HG03575 (cell line): Measurements from ENCODE around the gene XPO6.

Experiments
- ATAC-seq: cut with Tn5 transposase; IDR thresholded peaks from one replicate; pipeline ENCODE4 v1.9.1; 2021; ENCODE audit not compliant: unreplicated experiment, insufficient number of reproducible peaks, low FRiP score; ENCODE audit errors: extremely low read depth

The XPO6 gene

DNA sequence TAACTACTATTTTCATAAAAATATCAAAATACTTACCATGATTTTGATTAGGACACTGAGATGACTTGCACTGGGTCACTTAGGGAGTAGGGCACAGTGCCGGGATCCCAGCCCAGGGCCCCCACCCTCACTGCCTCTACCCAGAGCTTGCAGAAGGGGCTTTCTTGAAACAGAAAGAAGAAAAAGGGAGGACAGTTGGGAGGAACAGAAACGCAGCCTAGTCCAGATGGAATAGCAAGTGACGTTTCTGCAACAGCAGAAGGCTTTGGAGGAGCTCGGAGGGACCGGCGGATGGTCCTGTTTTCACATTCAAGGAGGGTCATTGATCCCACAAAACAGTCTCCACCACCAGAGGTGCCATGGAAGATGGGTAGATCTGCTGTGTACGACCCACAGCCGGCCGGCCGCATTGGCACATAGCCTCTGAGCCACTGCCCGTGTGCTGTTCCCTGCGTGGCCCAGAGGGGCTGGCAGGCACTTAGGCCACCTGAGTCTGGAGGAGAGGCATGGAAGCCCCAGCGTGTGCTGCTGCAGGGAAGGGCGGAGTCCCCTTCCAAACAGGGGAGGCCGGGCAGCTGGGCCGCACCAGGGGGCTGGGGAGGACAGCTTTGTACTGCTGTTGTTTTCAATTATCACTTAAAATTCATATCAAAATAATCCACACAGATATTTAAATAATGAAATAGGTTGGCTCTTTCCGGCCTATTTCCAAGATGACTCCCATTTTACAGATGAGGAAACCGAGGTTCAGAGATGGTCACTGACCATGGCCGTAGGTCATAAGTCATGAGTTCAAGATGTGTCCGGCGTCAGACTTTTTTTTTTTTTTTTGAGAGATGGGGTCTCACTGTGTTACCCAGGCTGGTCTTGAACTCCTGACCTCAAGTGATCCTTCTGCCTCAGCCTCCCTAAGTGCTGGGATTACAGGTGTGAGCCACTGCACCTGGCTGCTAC, 125.3 kb downstream of the XPO6 start:
- no peak for ATAC-seq

DNA sequence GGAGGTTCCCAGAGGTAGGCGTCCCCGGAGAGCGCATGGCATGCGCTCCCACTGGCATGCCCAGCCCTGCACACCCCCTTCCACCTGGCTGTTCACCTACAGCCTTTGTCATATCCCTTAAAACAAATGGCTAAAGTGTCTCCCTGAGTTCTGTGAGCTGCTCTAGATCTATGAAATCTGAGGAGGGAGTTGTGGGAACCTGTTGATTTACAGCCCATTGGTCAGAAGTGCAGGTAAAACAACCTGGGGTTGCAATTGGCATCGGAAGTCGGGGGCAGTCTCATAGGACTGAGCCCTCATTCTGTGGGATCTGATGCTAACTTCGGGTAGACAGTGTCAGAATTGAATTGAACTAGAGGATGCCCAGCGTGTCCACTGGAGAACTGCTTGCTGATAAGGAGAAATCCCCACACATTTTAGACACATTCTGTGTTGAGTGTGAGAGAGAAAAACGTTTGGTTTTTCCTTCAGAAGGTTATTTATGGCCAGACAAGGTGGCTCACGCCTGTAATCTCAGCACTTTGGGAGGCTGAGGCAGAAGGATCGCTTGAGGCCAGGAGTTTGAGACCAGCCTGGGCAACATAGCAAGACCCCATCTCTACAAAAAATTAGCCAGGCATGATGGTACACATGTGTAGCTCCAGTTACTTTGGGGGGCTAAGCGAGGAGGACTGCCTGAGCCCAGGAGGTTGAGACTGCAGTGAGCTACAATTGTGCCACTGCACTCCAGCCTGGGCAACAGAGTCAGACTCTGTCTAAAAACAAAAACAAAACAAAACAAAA, 126.2 kb downstream of the XPO6 start:
- no peak for ATAC-seq

DNA sequence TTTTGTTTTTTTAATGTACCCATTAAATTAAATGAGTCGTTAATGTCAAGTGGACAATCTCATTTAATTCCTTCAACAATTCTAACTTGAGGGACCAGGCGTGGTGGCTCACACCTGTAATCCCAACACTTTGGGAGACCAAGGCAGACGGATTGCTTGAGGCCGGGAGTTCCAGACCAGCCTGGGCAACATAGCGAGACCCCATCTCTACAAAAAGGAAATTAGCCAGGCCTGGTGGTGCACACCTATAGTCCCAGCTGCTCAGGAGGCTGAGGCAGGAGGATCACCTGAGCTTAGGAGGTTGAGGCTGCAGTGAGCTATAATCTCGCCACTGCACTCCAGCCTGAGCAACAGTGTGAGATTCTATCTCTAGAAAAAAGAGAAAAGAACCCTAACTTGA, 127.6 kb downstream of the XPO6 start:
- ATAC-seq: no peak

DNA sequence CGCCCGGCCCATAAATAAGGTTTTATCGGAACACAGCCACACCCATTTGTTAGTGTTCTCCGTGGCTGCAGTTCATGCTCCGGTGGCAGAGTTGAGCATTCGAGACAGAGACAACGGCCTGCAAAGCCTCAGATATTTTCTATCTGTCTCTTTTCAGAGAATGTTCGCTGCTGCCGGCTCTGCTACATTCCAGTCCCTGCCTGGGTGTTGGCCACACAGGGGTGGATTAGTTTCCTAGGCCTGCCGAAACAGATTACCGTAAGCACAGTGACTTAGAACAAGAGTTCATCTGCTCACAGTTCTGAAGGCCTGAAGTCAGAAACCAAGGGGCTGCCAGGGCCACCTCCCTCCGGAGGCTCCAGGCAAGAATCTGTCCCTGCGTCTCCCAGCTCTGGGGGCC, 129.1 kb downstream of the XPO6 start:
- ATAC-seq: no peak

DNA sequence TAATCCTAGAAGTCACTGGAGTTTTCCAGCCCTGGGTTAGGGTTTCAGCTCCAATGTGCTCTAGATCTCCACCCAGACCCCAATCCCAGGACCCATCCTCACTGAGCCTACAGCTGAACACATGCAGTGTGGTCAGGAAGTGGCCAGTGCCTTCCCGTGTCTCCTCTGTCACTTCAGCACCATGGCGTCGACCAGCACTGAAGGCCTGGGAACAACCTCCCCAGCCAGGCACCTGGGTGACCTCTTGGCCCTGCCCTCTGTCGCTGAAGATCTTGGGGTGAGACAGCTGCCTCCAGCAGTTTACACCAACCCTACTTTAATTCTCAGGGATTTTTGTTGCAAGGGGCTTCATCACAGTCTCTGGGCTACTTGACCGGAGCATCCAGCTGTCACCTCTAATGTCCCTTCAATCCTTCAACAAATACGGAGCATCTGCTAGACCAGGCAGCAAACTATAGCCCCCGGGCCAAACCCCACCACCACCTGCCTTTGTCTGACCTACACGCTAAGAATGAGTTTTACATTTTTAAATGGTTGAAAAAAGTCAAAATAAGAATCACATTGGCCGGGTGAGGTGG, 130.3 kb downstream of the XPO6 start:
- ATAC-seq: no peak

DNA sequence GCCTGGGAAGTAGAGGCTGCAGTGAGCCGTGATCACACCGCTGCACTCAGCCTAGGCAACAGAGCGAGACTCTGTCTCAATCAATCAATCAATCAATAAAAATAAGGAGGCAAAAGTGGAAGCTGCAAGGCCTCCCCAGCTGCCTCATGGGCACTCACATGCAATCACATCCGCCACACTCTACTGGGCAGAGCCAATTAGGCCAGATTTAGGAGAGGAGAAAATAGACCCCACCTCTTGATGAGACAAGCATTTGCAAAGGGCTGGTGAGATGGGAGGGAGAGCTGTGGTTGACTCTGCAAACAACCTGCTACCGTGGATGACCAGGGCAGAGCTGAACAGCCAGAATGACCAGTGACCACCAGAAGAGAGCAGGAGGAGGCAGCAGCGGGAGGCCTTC, 133.5 kb downstream of the XPO6 start:
- no peak for ATAC-seq

DNA sequence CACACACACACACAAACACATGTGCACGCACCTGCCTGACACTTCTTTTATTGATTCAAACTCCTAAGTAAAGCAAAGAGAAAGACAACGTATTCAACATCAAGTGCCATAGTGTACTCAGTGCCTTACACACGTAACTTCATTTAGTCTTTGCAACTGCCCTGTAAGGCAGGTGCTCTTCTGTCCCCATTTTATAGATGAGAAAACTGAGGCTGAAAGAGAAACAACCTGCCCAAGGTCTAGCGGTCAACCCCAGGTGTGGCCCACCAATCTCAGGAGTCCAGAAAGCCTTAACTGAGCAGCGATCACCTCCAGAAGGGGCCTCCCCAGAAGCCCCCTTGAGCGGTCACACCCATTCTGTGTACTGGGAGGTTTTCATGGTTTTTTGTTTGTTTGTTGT, 137.9 kb downstream of the XPO6 start:
- ATAC-seq: no peak

DNA sequence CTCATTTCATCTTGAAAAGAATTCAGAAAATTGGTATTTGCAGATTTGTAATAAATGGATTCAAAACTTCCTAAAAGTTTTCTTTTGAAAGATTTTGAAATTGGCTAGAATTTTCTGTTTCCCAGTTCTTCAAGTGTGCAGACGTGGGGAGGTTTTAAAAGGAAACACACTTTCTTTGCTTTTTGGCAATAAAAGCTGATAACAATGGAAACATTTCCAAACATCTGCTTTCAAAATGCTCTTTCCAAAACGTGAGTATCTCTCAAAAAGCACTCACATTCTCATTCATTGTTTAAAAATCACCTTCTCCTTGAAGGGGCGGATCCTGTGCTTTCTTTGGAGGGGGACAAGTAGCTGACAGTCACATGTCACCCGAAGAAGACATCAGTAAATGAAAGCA, 139.7 kb downstream of the XPO6 start:
- no peak for ATAC-seq

DNA sequence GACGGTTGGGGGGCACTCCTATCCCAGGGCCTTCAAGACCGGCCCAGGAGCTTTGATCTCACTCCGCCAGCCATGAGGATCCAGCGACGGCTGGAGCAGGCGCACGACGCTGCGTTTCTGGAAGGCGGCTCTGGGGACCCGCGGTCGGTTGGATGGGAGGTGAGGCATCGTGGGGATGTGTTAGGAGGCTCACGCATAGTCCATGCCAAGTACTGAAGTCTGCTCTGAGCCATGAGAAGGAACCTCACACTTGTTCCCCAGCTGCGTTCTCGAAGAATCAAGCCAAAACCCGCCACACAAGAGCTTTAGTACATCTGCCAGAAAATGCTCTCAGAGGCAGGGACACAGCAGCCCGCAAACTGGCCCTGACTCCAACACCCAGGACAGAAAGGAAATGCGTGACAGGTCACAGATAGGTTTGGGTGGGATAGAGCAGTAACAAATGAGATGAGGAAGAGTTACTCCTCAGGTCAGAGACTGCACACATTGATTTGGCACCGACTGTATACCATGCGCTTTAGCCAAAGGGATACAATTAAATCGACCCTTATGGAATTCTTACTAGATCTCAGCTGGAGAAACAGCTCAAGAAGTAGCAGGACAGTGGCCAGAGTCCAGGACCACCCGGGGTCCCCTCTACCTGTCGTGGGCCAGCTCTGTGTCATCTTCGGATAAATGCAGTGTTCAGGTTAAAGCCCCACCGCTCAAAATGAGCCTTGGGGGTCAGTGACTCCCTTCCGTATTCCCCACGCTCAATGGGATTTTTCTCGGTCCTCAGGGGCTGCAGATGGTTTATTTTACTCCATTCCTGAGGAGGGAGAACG, 141.6 kb downstream of the XPO6 start:
- ATAC-seq: no peak

DNA sequence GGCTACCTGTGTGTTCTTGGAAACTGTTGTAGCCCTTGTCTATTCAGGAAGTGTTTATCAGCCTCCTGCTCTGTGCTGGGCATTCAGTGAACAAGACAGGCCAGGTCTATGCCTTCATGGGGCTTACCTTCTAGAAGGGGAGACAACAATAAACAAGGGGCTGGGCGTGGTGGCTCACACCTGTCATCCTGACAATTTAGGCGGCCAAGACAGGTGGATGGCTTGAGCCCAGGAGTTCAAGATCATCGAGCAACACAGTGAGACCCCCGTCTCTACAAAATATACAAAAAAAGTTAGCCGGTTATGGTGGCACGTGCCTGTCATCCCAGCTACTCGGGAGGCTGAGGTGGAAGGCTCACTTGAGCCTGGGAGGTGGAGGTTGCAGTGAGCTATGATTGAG, 142.8 kb downstream of the XPO6 start:
- ATAC-seq: no peak

DNA sequence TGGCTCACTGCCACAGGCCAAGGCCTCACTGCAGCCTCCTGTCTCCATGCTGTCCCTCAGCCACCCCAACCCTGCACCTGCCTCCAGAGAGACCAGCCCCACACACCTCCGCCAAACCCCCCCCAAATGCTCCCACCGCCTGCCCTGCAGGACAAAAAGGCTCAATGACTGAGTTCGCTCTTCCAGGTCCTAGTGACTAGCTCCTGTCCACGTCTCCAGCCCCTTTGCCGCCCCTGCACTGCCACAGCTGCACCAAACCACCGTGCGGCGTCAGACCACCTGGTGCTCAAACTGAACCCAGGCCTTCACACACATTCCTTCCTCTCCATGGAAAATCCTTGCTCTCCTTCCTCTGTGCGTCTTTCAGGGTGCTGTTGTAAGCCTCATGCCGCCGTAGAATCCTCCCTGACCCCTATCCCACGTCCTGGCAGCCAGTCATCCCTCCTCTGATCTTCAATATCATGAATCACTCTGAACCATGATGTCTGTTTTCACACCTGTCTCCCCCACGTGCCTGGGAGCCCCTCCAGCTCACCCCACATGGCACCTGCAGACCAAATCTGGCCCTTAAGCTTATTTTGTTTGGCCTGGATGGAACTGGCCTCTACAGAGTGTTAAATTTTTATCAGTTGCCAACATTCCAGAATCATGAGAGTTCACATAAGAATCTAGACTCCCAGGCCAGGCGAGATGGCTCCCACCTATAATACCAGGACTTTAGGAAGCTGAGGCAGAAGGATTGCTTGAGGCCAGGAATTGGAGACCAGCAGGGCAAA, 144.0 kb downstream of the XPO6 start:
- no peak for ATAC-seq

DNA sequence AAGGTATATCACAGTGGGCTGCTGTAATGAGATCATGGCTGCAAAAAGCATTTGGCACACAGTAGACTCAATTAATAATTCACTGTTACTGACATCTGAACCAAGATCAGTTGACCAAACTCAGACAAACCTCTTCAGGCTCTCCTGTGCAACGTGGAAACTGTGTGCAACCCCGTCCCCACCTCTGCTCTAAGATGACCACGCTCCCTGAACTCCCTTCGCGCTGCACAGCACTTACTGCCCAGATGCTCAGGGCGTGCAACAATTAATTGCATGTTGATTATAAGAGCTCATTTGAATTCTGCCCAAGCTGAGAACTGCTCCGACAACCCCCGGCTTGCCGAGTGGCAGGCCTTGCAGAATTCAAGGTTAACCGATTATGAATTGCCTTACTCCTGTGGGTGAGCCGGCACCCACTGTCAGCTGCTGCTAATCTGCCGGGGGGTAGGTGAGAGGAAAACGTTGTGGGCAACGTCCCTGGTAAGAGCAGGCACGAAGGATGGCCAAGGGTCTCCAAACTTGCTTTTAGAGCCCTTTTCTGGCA, 147.0 kb downstream of the XPO6 start:
- no peak for ATAC-seq

DNA sequence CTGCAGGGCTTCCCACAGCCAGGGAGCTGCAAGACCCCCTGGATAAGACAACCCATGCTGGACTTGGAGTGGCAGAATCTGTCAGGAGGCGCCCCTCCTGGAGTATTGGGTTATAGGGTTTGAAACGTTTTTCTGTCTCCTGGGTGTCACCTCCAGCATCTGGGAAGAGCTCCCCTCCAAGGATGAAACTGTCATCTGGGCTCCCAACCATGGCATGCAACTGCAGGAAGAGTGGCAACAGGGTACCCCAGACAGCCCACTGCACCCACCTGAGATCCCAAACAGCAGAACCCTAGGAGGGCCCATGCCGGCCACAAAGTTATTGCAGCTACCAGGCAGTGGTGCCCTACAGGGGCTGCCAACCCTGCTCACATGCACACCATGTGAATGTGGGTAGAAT, 147.6 kb downstream of the XPO6 start:
- no peak for ATAC-seq

DNA sequence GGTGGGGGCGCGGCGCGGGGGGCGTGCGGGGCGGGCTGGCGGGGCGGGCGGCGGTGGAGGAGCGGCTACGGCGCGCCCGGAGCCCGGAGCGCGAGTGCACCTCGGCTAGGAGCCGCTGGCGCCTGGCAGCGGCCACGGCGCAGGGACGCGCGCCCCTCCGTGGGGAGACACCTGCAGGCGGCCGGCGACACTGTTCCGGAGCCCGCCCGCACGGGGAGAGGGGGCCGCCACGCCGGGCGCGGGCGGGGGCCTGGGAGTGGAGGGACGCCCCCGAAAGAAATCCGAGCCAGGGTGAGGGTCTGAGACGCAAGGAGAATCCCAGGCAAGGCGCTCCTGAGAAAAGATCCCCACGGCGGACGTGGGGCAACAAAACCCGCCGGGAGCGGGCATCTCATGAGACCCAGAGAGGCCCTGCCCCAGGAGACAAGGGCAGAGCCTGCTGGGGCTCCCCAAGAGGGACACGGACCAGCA, 148.1 kb downstream of the XPO6 start, which contains the start of gene GSG1L:
Gene GSG1L, minus strand, starts transcription at position 124 of the 471 bp plus-strand sequence. CDS start 290 bp downstream, outside the sequence.
- no peak for ATAC-seq

DNA sequence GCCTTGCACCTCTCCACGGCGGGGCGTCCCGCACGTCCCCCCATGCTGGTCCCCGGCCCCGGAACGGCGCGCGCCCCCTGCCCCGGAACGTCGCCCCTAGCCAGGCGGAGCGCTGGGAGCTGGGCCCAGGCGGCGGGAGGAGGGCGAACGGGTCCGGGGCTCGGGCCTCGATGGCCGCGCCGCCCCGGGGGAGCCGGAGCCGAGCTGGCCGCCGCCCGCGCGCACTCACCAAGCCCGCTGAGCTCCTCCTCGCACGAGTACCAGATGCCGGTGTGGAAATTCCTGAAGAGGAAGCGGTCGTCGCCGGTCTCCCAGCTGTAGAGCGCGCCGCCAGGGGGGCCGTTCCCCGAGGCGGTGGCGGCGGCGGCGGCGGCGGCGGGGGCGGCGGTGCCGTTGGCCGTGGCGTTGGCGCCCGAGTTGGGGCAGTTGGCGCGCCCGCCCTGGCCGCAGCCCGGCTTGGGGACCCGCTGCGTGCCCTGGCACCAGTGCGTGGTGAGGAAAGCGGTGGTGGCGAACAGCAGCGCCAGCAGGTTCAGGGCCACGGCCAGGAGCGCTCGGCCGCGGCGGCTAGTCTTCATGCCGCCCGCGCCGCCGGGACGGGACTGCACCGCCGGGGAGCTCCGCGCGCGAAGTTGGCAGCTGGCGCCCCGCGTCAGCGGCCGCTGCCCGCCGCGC, 148.8 kb downstream of the XPO6 start:
- ATAC-seq: no peak

DNA sequence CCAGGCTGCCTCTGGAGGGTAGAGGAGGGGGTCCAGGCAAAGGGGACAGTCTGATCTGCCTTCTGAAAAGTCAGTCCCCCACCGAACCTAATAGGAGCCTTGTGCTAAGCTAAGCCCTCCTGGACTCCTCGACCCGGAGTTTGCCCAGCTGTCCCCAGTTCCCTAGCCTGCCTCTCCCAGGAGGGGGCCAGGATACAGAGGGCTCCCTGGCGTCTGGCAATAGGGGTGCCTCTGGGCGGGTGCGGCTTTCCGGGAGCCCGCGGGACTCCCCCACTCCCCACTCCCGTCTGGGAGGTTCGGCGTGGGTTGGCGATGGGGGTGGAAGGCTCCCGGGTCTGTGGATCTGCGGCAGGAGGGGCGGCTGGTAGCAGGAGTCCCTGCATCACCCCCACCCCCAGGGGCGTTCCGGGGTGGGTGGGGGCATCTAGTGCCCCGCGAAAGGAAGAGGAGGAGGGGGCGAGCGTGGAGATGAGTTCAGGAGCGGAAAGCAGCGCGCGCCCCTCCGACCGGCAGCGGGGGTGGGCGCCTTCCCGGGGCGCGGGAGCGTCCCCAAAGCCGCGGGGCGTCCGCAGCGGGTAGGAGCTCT, 149.4 kb downstream of the XPO6 start:
- ATAC-seq: no peak
